ENCODE measurements around the gene STARD10.

STARD10 gene

DNA sequence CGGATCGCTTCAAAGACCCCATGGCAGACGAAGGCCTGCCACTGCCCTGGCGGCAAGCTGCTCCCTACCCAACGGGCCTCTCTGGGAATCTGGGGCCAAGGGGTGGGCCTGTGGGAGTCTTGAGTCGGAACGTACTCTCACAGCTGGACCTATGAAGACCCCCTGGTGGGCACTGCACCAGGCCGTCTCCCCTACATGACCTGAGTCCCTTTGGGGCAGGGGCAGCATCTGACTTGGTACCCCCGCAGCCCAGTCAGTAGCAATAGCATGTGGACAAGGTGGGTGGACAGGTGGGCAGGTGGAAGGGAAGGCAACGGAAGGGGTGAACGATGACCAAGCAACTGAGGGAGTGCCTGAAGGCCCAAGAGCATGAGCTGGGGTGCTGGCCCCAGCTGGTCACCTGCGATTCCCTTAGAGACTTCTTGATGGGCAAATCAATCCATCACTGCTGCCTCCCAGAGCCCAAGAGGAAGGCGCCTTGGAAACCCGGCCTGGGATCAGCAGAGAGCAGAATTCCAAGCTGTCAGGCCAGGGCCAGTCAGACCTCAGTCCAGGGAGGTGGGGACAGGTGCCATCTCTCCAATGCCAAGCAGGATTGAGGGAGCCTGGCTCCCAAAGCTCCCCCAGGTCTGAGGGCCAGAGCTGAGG, 76.9 kb downstream of the STARD10 start:
- TF ChIP-seq, protein P1, sequence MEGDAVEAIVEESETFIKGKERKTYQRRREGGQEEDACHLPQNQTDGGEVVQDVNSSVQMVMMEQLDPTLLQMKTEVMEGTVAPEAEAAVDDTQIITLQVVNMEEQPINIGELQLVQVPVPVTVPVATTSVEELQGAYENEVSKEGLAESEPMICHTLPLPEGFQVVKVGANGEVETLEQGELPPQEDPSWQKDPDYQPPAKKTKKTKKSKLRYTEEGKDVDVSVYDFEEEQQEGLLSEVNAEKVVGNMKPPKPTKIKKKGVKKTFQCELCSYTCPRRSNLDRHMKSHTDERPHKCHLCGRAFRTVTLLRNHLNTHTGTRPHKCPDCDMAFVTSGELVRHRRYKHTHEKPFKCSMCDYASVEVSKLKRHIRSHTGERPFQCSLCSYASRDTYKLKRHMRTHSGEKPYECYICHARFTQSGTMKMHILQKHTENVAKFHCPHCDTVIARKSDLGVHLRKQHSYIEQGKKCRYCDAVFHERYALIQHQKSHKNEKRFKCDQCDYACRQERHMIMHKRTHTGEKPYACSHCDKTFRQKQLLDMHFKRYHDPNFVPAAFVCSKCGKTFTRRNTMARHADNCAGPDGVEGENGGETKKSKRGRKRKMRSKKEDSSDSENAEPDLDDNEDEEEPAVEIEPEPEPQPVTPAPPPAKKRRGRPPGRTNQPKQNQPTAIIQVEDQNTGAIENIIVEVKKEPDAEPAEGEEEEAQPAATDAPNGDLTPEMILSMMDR (conservative IDR thresholded peaks at IDR 0.05; ENCODE audit: low read depth, low read length) = no peak
- no peak overlapping the region for H3K4me3 ChIP-seq (ENCODE audit: low read depth, low read length)
- DNase-seq (ENCODE audit: low read depth) = no peak

DNA sequence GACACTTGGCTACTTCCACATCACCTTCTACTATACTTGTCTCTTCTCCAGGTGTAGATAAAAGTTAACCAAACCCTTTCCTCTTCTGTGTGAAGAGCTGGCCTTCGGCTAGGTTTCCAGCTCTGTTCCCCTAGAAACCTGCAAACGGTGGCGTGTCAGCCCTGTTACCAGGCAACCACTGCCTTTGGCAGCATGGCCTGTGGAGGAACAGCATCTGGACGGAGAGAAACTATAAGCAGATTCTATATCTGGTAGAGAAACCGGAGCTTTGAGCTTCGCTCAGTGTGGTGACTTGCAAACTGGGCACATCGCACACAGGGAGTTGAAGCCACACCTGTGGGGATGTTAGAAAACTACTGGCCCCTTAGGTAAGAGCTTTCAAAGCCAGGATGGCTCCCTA, 77.6 kb downstream of the STARD10 start:
- TF ChIP-seq, protein P1 (conservative IDR thresholded peaks at IDR 0.05; ENCODE audit: low read depth, low read length) = no peak
- peak; percentile 39 for DNase-seq (ENCODE audit: low read depth)
- no peak overlapping the region for H3K4me3 ChIP-seq (ENCODE audit: low read depth, low read length)

DNA sequence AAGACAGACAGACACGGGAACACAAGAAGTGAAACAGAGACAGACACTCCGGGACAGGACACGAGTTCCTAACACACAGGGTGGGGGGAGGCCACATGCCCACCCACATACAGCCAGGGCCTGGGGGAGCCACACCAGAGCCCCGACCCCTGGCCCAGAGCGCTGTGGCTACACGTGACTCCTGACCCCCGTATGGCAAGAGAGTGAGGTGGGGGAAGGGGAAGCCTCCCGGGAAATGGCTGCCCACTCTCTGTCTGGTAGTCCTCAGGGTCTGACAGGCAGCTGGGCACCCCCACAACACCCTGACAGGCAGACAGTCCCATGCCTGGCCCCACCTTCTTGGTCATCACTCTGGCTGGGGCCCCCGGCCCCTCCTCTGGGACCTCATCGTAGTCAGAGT, 81.0 kb downstream of the STARD10 start:
- no peak for DNase-seq (ENCODE audit: low read depth)
- peak overlapping the region; percentile 17 for H3K4me3 ChIP-seq (ENCODE audit: low read depth, low read length)
- TF ChIP-seq, protein P1 (conservative IDR thresholded peaks at IDR 0.05; ENCODE audit: low read depth, low read length) = no peak

DNA sequence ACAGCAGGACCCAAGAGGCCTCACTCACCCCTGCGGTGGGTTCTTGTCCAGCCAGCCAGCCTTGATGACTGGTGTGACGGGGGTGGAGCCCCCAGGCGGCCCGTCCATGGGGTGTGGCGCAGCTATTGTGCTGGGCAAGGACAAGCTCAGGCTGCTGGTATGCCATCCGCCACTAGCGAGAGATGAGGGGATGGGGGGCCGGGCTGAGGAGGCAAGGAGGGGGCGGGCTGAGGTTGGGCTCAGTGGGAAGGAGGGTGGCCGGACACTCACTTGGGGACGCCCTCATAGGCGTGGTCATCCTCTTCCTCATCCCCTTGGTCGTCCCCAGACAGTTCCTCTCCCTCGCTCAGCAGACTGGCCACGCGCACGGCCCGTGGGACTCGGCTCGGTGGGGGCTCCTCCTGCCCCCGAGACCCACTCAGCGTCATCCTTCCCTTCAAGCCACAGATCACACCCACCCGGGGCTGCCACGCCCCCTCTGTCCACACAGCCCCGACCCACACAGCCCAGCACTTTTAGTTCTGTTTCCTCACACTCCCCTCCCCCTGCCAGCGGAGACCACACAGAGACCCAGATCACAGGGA, 81.6 kb downstream of the STARD10 start:
- H3K4me3 ChIP-seq (ENCODE audit: low read depth, low read length) = peak overlapping the region; percentile 17
- TF ChIP-seq, protein P1 (conservative IDR thresholded peaks at IDR 0.05; ENCODE audit: low read depth, low read length) = no peak
- peak; percentile 36 for DNase-seq (ENCODE audit: low read depth)

DNA sequence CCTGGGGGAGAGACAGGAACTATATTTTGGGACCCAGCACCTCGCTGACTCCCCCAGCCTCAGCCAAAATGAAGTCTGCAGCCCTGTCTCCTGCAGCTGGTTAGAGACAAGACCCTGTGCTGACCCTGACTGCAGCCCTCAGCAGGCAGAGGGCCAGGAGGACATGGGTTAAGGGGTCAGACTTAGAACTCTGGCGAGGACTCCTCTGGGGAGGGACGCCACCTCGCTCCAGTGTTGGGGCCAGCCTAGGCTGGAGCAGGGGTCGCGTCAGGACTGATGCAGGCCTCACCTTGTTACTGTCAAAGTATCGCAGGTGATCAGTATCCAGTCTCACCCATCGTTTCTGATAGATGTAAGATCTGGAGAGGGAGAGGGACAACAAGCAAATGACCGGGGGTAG, 82.7 kb downstream of the STARD10 start:
- TF ChIP-seq, protein P1 (conservative IDR thresholded peaks at IDR 0.05; ENCODE audit: low read depth, low read length) = no peak
- DNase-seq (ENCODE audit: low read depth) = no peak
- H3K4me3 ChIP-seq (ENCODE audit: low read depth, low read length) = no peak overlapping the region

DNA sequence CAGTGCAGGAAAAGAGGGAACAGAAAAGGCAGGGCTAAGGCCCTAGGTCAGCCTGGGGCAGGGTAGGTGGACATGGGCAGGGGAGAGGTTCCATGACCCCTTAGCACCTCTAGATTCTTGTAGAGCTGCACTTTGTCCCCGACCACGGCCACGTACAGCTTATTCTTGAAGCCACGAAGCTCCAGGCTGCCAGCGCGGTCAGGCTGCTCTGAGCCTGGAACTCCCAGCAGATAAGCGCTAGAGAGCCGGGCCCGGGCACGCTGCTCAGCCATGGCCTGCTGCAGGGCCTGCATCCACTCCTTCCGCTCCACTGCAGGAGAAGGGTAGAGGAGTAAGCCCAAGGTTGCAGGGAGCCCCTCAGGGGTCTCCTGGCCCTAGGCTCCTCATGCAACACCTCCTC, 83.6 kb downstream of the STARD10 start:
- TF ChIP-seq, protein P1 (conservative IDR thresholded peaks at IDR 0.05; ENCODE audit: low read depth, low read length) = no peak
- H3K4me3 ChIP-seq (ENCODE audit: low read depth, low read length) = no peak overlapping the region
- DNase-seq (ENCODE audit: low read depth) = no peak

Data from choroid plexus epithelial cell (primary cell).